GM18868 (cell line): Measurements from ENCODE around the gene RRAD.

ENCODE experiments used
- ATAC-seq: cut with Tn5 transposase; IDR thresholded peaks from one replicate; pipeline ENCODE4 v1.9.1; 2021; ENCODE audit warnings: mild to moderate bottlenecking, moderate library complexity; ENCODE audit not compliant: unreplicated experiment

The RRAD gene

DNA sequence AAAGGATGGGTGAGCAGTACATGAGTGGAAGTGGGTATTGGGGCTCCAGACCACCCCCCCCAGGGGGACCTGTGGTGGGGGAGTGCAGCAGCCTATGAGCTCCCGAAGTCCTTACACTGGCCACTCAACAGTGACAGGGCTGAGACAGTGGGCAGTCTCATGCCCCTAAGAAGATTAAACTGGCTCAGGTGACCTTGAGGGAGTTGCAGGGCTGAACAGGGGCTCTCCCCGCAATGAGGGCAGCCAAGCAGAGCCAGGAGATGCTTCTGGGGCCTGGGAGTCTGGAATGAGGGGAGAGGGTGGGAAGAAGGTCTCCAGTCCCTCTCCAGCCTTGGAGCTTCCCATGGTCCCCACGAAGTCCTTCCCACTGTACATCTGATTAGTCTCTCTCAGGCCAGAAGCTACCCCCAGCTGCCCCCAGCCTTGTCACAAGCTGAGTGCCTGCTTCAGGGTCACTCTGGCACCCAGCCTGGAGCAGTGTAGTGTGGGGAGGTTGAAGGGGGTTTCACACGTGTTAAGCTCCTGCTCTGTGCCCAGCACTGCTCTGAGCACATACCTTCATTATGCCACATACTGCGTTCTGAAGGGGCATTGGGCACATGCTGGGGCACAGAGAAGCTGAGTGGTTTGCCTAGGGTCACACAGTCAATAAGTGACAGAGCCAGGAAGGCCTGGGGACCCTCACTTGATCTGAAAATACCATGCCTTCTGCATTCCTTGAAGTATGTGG is 5.6 kb downstream of the RRAD start:
- no peak for ATAC-seq

DNA sequence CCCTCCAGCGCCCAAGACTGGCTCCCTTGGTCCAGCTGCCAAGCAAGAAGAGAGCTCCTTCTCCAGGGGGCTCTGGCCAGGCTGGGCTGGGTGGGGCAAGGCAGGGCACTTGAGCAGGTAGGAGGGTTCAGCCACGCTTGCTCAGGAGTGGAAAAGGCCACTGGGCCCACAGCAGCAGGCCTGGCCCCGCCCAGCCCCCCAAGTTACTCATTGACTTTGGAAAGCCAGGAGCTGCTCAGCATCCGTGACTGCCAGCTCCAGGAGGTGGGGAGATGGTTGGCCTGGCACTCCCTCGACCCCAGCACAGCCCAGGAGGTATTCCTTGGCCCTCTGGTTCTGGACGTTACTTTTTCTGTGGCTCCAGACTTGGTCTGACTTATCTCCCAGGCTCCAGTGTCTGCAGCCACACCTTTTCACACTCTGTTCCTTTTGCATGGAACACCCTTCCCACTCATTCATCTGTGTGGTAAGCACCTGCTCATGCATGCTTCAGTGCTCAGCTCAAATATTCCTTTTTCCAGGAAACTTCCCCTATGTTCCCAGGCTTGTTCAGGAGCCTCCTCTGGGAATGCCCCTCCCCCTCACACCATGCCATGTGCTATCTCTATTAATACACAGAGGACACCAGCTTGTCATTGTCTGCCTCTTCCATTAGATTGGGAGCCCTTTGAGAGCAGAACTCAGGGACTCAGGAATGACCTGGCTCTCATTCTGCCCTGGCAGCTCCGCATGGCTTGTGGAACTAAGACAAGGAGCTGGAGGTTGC is 6.3 kb downstream of the RRAD start, which contains the start of gene CDH16:
Gene CDH16 (minus strand): TSS at position 83 of the 766 bp plus-strand sequence. CDS start 820 bp downstream, outside the sequence.
- no peak for ATAC-seq

DNA sequence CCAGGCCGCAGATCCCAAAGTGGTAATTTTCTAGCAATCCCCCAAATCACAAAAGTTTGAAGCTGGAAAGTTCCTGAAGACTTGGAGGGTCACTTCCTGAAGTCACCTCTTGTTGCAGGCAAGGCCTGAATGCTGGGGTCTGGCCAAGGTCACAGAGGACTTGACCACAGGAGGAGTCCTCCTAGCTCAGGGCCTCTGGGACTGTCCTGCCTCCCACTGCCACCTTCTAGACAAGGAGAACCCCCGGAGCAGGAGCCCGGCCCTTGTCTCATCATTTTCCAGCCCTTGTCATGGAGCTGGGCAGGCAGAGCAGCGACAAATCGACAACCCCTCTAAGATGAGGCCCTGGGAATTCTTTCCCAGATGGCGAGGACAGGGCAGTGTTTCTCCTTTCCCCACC is 7.0 kb downstream of the RRAD start:
- no peak for ATAC-seq

DNA sequence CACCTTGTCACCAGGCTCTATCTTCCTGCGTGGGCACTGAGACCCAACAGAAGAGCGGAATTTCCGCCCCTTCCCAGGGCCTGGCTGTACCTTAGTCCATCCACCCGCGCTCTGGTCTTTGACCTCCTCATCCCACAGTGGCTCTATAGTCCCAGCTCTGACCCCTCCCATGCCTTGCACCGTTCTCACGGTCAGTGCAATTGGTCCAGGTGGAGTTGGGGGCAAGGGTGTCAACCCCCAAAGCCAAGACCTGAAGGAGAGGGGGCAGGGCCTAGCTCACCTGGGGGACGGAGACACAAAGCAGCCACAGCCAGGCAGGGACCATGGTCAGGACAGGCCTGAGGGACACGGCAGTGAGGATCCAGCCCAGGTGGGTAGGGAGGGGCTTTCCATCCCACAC is 7.6 kb downstream of the RRAD start:
- no peak for ATAC-seq

DNA sequence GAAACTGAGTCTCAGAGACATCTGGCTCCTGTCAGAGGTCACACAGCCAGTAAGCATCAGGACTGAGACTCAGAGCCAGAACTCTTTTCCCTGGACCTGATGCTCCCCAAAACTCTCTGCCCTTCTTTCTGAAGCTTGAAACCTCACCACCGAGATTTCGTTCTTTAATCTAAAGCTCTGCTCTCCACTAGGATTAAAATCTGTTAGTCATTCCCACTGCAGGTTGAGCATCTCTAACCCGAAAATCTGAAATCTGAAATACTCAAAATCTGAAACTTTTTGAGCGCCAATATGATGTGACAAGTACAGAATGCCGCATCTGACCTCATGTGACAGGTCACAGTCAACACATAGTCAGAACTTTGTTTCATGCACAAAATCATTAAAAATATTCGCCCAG is 8.8 kb downstream of the RRAD start:
- no peak for ATAC-seq

DNA sequence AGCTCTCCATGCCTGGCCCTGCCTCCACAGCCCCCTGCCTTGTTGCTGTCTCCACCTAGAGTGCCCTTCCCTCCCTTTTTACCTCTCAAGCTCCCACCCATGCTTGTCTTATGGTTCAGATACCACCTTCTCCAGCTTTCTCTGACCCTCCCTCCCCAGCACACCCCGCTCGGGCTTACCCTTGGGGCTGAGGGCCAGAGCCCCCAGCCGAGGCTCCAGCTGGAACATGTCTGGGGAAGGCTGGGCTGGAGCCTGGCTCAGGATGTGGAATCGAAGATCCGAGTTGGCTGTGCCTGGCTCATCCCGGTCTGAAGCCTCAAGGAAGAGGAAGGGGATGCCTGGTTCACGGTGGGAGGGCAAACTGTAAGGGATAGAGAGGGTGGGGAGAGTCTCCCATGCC is 10.3 kb downstream of the RRAD start:
- no peak for ATAC-seq

DNA sequence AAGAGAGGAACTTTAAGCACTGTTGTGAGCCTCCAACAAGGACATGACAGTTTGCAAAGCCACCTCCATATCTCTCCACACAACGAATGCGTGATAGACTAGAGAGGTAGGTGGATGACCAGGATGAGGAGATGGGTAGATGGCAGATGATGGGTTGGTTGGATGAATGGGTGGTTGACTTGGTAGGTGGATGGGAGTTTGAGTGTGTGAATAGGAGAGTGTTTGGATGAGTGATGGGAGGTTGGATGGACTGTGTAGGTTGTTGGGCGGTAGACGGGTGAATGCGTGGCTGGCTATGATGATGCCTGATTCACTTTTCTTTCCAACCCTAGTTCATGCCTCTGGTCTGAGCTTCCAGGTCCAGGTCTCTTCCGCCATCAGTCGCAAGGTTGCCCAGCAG is 10.8 kb downstream of the RRAD start:
- ATAC-seq: no peak

DNA sequence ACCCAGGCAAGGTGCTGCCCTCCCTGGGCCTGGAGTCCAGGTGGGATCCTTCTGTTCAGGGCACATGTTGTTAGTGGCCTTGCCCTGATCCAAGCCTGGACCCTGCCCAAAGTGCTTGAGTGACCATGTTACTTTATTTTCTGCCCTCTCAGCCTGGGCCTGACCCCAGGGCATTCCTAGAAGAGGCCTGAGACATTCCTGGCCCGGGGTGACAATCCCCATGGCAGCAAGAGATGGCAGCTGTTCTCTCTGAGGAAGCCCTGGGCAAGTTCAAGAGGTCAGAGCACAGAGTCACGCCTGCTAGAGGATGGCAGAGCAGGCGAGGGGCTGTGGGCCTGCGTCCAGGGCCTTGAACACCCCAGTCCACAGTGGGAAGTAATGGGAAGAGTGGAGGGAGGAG is 11.6 kb downstream of the RRAD start:
- ATAC-seq: no peak

DNA sequence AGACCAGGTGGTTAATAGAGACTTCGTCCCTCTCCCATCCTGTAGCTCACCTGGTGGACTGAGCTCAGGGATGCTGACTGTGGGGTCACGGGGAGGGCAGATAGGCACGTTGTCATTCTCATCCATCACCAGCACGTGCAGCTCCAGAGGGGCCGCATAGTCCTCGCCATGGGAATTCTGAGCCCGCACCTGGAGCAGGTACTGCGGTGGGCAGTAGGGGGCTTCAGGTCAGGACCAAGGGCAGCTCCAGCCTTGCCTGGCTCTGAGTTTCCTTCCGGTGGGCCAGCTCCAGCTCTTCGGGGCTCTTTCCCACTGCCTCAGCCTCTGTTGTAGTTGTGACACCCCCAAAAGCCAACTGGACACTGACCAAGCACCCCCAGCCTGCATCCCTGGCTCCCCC is 12.3 kb downstream of the RRAD start:
- ATAC-seq: no peak

DNA sequence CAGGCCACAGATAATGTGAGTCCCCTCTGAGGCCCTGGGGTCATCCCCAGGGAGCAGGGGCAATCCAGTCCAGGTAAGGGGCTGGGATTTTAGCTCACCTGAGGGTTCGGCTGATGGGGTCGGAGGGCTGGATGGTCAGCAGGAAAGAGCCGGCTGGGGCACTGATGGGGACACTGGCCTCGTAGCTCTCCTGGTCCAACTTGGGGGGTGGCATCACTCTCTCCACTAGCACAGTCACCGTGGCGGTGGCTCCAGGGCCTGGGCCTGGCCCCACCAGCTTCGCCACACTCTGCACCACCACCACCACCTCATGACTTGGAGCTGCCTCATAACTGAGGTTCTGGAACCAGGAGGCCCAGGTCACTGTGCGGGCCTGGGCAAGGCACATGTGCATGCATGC is 13.5 kb downstream of the RRAD start:
- ATAC-seq: no peak

DNA sequence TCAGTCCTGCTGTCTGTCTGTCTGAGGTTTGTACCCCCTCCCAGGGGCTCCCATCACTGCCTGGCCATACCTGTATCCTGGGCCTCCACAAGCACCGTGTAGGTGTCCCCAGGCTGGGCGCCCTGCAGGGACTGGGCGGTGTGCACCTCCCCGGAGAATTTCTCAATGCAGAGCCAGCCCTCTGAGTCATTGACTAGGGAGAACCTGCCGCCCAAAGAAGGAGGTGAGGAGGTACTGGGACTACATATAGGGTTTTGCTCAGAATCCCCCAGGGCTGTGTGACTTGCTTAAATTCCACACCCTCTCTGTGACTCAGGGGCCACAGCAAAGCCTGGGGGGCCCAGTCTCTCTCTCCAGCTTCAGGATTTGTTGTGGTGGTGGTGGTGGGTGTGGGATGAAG is 14.2 kb downstream of the RRAD start:
- no peak for ATAC-seq

DNA sequence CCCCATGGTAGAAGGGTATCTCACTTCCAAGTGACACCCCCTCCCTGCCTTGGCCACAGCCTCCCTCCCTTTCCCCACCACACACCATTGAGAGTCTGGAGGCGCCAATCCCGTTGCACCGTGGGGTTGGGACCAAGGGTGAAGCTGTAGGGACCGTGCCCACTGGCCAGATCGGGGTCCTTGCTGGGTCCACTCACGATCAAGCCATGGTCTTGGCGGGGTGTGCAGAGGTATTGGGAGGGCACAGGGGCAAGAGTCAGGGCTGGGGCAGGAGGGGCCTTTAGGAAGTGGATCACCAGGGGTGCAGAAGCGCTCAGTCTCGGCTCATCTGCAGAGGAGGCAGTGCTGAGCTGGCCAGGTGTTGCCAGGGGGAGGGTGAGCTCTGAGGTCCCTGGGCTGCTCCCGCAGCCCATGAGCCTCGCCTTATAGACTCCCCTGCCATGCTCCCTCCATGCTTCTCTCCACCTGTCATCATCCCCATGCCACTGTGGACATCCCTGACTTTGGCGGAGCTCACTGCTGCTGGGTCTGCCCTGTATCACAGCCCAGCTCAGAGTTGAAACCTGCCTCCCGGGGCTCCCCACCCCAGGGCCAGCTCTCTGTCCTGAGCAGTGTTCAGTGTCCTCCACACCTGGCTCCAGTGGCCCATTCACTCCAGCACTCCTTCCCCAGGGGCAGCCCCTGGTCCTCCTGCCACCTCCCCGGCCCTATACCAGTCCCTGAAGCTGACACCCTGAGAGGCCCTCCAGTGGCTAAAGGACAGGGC is 15.0 kb downstream of the RRAD start:
- ATAC-seq: no peak

DNA sequence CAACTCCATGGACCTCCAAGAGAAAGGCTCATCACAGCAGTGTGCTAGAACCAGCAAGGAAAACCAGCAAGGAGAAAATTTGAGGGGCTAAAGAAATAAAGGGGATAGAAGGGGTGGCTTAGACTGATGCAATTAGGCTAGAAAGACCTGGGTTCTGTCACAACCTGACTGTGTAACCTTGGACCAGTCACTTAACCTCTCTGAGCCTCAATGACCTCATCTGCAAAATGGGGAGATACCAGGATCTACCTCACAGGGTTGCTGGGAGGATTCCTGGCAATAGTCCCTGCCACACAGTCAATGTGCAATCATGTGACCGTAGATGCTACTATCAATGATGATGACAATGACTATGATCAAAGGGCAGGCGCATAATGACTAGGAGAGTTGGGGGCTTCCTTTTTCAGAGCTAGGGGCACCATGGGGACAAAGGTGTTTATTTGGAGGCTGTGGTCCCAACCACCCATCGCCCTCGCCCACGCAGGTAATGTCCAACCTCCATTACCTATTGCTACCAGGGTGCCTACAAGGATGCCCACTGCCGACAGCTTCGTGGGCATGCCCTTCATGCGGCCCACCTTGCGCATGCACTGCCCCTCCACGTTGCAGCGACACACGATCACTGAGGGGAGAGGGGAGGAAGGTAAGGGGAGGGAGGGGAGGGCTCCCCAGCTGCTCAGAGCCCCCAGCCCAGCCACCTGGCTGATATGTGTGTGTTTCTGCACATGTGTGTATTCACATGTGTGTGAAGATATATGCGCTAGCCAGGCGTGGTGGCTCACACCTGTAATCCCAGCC is 16.4 kb downstream of the RRAD start:
- ATAC-seq: no peak

DNA sequence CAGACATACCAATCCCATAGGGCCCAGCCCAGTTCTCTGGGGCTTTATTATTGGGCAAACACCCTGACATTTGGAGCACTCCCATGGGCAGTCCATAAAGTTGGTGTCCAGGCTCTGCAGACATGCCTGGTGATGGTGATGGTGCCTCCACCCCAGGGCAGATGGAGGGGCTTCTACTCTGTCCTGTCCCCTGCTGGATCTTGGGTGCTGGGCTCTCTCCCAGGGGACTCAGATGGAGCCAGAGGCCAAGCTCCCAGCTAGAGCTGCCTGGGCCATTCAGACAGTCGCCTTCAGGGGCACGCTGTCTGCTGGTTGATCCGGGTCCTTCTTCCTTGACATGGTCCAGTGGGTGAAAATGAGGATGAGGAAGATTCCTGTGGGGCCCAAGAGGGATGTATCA is 17.2 kb downstream of the RRAD start:
- ATAC-seq: no peak

DNA sequence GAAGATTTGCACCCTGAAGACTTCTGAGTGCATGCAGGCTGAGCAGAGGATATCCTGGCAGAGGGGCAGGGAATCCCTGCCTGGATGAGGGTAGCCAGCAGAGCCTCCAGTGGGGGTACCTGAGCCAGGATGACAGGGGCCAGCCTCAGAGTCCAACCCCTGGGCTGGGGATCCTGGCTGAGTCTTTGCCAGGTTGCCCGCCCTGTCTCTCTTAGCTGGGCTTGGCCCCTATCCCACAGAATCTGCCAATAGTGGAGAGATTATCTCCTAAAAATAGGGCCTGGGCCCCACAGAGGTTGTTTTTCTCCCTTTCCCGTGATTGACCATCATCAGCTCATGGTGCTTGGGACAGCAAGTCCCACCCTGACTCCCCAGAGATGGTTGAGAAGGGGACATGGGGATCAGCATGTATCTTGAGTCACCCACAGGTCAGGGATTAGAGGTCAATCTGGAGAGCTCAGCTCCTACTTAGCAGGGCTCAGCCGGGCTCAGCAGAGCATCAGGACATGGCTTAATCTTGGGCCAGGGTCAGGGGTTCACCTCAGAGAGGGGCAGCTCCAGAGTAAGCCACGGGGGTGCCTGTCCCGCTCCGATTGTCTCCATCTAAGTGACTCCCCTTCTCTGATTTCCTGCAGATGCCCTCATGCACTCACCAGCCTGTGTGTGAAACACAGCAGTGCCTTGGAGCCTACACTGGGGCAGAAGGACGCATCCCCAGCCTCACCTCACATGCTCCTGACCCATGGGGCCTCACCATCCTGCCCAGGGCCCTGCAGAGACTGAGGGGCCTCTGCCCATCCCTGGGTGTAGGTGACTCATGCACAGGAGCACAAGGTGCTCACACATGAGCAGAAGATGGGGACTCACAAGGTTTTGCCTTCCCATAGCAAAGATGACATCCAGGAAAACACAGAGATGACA is 18.2 kb downstream of the RRAD start:
- ATAC-seq: no peak

DNA sequence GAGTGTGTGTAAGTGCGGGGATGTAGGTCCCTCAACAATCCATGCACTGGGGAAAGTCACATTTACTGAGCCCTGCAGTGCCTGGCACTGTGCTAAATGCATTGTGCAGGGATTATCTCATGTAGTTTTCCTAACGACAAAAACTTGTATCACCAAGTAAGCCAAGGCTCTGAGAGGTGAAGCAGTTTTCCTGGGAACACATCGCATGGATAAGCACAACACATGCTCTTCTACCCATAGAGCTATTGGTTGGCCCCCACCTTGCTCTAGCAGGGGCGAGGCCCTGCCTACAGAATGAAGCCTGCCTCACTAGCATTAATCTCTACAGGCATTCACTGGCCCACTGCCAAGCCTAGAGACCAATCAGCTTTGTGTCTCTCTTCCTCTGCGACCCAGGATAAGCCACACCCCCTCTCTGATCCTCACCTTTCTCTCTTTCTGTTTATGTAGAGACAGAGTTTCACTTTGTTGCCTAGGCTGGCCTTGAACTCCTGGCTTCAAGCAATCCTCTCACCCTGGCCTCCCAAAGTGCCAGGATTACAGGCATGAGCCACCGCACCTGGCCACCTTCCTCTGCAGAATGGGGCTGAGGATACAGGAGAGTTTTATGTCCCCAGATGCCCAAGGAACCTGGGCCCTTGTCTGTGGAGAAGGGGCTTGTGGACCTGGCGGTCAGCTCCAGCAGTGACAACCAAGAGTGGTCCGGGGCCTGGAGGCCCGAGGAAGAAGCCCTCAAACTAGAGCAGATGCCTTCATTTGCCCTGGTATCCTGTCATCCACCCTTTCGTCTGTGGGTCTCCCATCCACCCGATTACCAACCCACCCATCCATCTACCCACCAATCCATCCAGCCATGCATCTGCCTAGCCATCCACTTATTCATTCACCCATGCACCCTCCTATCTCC is 19.4 kb downstream of the RRAD start:
- no peak for ATAC-seq

DNA sequence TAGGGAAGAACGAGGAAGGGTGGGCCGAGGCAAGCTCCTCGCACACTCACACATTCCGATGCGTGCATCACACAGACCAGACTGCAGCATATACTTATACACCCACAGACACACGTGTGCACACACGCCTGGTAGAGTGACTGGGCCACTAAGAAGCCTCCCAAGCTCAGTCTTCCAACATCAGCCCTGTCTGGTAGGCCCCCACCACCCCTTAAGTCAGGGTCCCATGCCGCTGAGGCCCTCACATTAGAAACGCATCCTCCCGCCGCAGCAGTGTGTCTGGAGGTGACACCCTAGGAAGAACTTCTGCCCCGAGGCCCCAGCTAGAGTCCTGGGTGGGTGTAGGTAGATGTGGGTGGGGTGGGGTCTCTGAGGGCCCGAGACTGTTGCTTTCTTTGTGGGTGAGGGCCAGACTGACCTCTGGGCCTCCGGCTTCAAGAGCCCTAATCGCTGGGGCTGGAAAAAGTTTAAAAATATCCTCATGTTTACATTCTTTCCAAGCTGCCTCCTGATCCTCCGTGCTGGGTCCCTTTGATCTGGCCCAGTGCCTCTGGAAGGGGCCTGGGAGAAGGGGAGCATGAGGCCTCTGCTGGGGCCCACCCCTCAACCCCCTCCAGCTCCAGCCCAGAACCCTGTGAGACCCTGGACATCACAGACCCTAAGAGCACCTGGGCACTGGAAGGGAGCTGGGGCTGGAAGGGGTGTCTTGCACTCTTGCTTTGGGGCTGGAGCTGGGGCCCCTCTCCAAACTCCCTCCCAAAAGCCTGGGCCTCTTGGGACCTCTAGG is 20.3 kb downstream of the RRAD start:
- no peak for ATAC-seq

DNA sequence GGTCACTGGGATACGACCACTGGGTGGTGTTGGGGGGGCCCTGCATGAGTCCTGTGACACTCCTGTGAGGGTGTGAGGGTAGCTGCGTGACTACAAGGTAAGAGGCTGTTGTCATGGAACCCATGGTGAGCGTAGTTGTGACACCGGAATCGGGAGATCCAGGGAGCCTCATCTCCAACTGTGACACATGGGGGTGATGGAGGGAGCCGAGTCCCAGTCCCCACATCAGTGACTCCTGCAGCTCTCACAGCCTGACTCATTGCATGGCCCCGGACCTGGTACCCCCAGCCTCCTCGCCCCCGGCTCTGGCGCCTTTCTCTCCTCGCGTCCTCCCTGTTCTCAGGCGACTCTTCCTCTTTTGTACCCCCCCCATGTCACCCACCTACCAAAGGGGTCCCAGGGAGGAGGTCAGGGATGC is 20.9 kb downstream of the RRAD start:
- ATAC-seq: no peak
